Measurements from ENCODE around the gene DPCD. TPM values are rescaled to one million over a fixed set of nuclear protein-coding genes. Genes with fewer than 3 reads are reported as not detected.
A peak's percentile ranks its signal among the peaks of the same experiment; 100 is the strongest.

Gene DPCD
- total RNA-seq (10 to 100 TPM; 12.9 to 32.0 (median 24.6) TPM), polyA plus RNA-seq (10 to 100 TPM; 25.1 to 46.8 TPM)
- long read RNA-seq, donor 1, transcript DPCD-202 (6 exons, 858 nt) = major isoform, 23 of 28 reads
- long read RNA-seq, donor 1, partial matches to known transcripts = 1 of 28 reads
- long read RNA-seq, donor 1, other reads (novel, unspliced or antisense) = 3 of 28 reads
- long read RNA-seq, donor 2, transcript DPCD-202 (6 exons, 858 nt) = major isoform, 14 of 19 reads
- long read RNA-seq, donor 2, partial matches to known transcripts = 1 of 19 reads
- long read RNA-seq, donor 2, other reads (novel, unspliced or antisense) = 3 of 19 reads
- long read RNA-seq, donor 3, partial matches to known transcripts = 1 of 8 reads
- long read RNA-seq, donor 3, other reads (novel, unspliced or antisense) = 3 of 8 reads

GRCh38 chr10:101587725-101588653, at the start of gene DPCD, which contains the start of gene POLL:
Gene DPCD (plus strand): TSS chr10:101588321. CDS start chr10:101588337, 16 bp downstream.
Gene POLL (minus strand): TSS chr10:101588257. CDS start chr10:101587360, 897 bp downstream.
- no peaks in the 10 kb centered on the region for H3K9me3 ChIP-seq
- WGBS, 2 donors = 0 to 1% methylated on average over 50 of the region's 50 CpGs
- peak; percentile 97 to 99 for DNase-seq
- H3K27ac ChIP-seq = peak within 1 kb of the TSS in 9 of 10 donors; percentile 56 to 87 (median 76)
- H3K4me1 ChIP-seq = peaks cover 0 to 26% (median 23%) of the 10 kb centered on the region in 9 donors
- TF ChIP-seq, protein P1, sequence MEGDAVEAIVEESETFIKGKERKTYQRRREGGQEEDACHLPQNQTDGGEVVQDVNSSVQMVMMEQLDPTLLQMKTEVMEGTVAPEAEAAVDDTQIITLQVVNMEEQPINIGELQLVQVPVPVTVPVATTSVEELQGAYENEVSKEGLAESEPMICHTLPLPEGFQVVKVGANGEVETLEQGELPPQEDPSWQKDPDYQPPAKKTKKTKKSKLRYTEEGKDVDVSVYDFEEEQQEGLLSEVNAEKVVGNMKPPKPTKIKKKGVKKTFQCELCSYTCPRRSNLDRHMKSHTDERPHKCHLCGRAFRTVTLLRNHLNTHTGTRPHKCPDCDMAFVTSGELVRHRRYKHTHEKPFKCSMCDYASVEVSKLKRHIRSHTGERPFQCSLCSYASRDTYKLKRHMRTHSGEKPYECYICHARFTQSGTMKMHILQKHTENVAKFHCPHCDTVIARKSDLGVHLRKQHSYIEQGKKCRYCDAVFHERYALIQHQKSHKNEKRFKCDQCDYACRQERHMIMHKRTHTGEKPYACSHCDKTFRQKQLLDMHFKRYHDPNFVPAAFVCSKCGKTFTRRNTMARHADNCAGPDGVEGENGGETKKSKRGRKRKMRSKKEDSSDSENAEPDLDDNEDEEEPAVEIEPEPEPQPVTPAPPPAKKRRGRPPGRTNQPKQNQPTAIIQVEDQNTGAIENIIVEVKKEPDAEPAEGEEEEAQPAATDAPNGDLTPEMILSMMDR (IDR thresholded peaks at IDR 0.05) = no peak
- H3K4me3 ChIP-seq = peak within 1 kb of the TSS; percentile 70 to 99 (median 90)
- peak; percentile 96 to 99 (median 98) for ATAC-seq
- H3K27me3 ChIP-seq = no peaks in the 10 kb centered on the region
- intact Hi-C loops (cut with DNase I) = no loop called here
- peaks cover 0 to 31% (median 5%) of the 10 kb centered on the region in 9 donors for H3K36me3 ChIP-seq

DNA sequence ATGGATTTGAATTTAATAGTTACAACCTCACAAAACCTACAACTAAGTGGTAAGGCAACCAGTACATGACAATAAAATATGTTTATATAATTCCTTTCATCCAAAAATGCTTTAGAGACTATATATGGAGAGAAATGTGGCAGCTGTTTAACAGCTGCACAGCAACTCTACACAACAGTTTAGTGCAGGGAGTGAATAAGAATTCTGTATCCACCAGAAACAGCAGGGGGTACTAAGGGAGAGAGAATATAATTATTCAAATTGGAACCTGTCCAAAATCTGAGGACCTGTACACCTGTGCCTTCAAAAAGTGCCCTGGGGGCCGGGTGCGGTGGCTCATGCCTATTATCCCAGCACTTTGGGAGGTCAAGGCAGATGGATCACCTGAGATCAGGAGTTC, 49.7 kb upstream of the DPCD start:
- H3K4me1 ChIP-seq = no peaks in the 10 kb centered on the region
- ATAC-seq (no peak), DNase-seq (no peak)
- no peaks in the 10 kb centered on the region for H3K27me3 ChIP-seq
- no peak overlapping the region for H3K27ac ChIP-seq
- H3K4me3 ChIP-seq = no peak overlapping the region
- WGBS, 2 donors = 97 to 98% methylated on average over 2 of the region's 2 CpGs
- TF ChIP-seq, protein P1 (IDR thresholded peaks at IDR 0.05) = no peak
- H3K9me3 ChIP-seq = no peaks in the 10 kb centered on the region
- intact Hi-C loops (cut with DNase I) = no loop called here
- peaks cover 0 to 90% (median 11%) of the 10 kb centered on the region in 9 donors for H3K36me3 ChIP-seq

GRCh38 chr10:101545898-101546297, 42.2 kb upstream of the DPCD start:
- DNase-seq = no peak
- TF ChIP-seq, protein P1 (IDR thresholded peaks at IDR 0.05) = no peak
- ATAC-seq = no peak
- no peaks in the 10 kb centered on the region for H3K27me3 ChIP-seq
- no peak overlapping the region for H3K27ac ChIP-seq
- intact Hi-C loops (cut with DNase I) = no loop called here
- H3K4me1 ChIP-seq = peaks cover 0 to 16% (median 8%) of the 10 kb centered on the region in 9 donors
- no peak overlapping the region for H3K4me3 ChIP-seq
- peaks cover 0 to 39% (median under 1%) of the 10 kb centered on the region in 9 donors for H3K36me3 ChIP-seq
- no peaks in the 10 kb centered on the region for H3K9me3 ChIP-seq

DNA sequence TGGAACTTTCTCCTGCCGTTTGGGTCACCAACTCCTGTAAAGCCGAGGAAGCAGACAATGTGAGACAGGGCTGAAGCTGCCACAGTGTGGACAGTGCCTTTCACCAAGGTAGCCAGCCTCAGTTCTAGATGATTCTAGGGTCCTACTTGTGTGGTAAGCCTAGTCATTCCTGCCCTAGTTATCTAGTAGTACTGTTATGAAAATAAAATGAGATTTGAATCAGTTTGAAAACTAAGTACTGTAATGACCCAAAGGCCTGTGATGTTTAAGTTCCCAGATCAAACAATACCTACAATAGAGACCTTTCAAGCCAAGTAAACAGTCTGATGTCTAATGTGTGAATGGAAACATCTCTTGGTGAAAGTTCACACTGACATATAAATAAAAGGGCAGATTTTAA, 37.2 kb upstream of the DPCD start:
- H3K36me3 ChIP-seq = peaks cover 0 to 58% (median 23%) of the 10 kb centered on the region in 9 donors

More for the DNA sequence above, 37.2 kb upstream of the DPCD start:
- peaks cover 0 to 16% (median 8%) of the 10 kb centered on the region in 9 donors for H3K4me1 ChIP-seq
- TF ChIP-seq, protein P1 (IDR thresholded peaks at IDR 0.05) = no peak
- intact Hi-C loops (cut with DNase I) = no loop called here
- no peaks in the 10 kb centered on the region for H3K9me3 ChIP-seq
- DNase-seq (no peak), ATAC-seq (no peak)
- no peak overlapping the region for H3K4me3 ChIP-seq
- H3K27me3 ChIP-seq = no peaks in the 10 kb centered on the region
- WGBS, 2 donors = 93 to 94% methylated on average over 2 of the region's 2 CpGs
- peak overlapping the region in 2 of 10 donors; percentile 60 to 61 for H3K27ac ChIP-seq

Measured in heart right ventricle (tissue), 16 donors.